MCF 10A (cell line): ENCODE results near the gene ZMAT3. TPM values are rescaled to one million over a fixed set of nuclear protein-coding genes. Genes with fewer than 3 reads are reported as not detected.

Source experiments
- BruUV-seq: library from RNA; stranded (reverse); fragments of 400-500 nt; replicated peaks from 2 replicates; lab custom pipeline; 2021; lab: Mats Ljungman, UMichigan
- CTCF ChIA-PET: fragments of 300-600 bp; sonication (Branson Sonifier 250); formaldehyde crosslinking; extraction: SDS; loops from one replicate; lab custom pipeline; 2021; ENCODE audit warnings: antibody characterized with exemption, inconsistent platforms; lab: Yijun Ruan, JAX
- POLR2A ChIA-PET: fragments of 300-600, 350-650 bp; sonication (Branson Sonifier 250); formaldehyde crosslinking; extraction: SDS; loops from one replicate; lab custom pipeline; 2020; ENCODE audit warnings: antibody characterized with exemption, inconsistent platforms; lab: Yijun Ruan, JAX
- DNase-seq: peaks from one replicate; pipeline ENCODE4 v3.0.0-alpha.2; 2018; ENCODE audit not compliant: unreplicated experiment
- H3K27ac Mint-ChIP-seq: one replicate; pipeline ENCODE4 v1.8.0; 2022; ENCODE audit warnings: mild to moderate bottlenecking, low read depth, mixed read lengths; ENCODE audit not compliant: unreplicated experiment
- H3K27me3 Mint-ChIP-seq: one replicate; pipeline ENCODE4 v1.8.0; 2022; ENCODE audit warnings: mixed read lengths; ENCODE audit not compliant: insufficient read depth, unreplicated experiment
- H3K36me3 Mint-ChIP-seq: one replicate; pipeline ENCODE4 v1.8.0; 2022; ENCODE audit warnings: mild to moderate bottlenecking, moderate library complexity, mixed read lengths; ENCODE audit not compliant: insufficient read depth, unreplicated experiment
- H3K4me1 Mint-ChIP-seq: one replicate; pipeline ENCODE4 v1.8.0; 2022; ENCODE audit warnings: mixed read lengths; ENCODE audit not compliant: insufficient read depth, unreplicated experiment
- H3K4me3 Mint-ChIP-seq: one replicate; pipeline ENCODE4 v1.8.0; 2022; ENCODE audit warnings: mild to moderate bottlenecking, moderate library complexity, mixed read lengths; ENCODE audit not compliant: unreplicated experiment
- H3K9me3 Mint-ChIP-seq: one replicate; pipeline ENCODE4 v1.8.0; 2022; ENCODE audit warnings: mixed read lengths; ENCODE audit not compliant: unreplicated experiment
- intact Hi-C: fragments of 100-400 bp; cut with micrococcal nuclease; formaldehyde crosslinking; loops from 2 replicates; pipeline ENCODE4 v1.14.1; 2022
- total RNA-seq: library from RNA; stranded (reverse); gene quantifications from 2 replicates; pipeline ENCODE4 v1.2.3, GENCODE V29; 2022
- TF ChIP-seq, protein P1 (sequence below): fragments of 200-600 bp; IDR thresholded peaks from one replicate; pipeline ENCODE4 v1.8.0; 2022; ENCODE audit warnings: antibody characterized with exemption, mild to moderate bottlenecking; ENCODE audit not compliant: unreplicated experiment

The ZMAT3 gene
- total RNA-seq, 1 experiment from 2014 or later = 50.9 TPM

GRCh38 chr3:179071027-179071322 lies 634 bp downstream of the ZMAT3 start:
- H3K4me3 Mint-ChIP-seq = peak overlapping the region; percentile 93
- CTCF ChIA-PET = interaction anchor here (0.6 to 4.2 kb wide), 14 partner anchors 9 to 460 kb away, joined by 3 to 34 read pairs (median 5); partner anchors contain the start of gene ZNF639

GRCh38 chr3:179069762-179070390 lies 1.7 kb downstream of the ZMAT3 start:
- Mint-ChIP-seq H3K27ac (peak overlapping the region; percentile 90), H3K9me3 (no peaks in the 10 kb centered on the region)

More at GRCh38 chr3:179071027-179071322, 634 bp downstream of the ZMAT3 start:
- BruUV-seq = no TSS peak
- POLR2A ChIA-PET = interaction anchor here (0.7 to 9.6 kb wide), 24 partner anchors 11 to 277 kb away, joined by 3 to 120 read pairs (median 14); partner anchors contain the start of genes PIK3CA and ZNF639
- H3K9me3 Mint-ChIP-seq = no peaks in the 10 kb centered on the region
- H3K4me1 Mint-ChIP-seq = peaks cover 26% of the 10 kb centered on the region
- TF ChIP-seq, protein P1, sequence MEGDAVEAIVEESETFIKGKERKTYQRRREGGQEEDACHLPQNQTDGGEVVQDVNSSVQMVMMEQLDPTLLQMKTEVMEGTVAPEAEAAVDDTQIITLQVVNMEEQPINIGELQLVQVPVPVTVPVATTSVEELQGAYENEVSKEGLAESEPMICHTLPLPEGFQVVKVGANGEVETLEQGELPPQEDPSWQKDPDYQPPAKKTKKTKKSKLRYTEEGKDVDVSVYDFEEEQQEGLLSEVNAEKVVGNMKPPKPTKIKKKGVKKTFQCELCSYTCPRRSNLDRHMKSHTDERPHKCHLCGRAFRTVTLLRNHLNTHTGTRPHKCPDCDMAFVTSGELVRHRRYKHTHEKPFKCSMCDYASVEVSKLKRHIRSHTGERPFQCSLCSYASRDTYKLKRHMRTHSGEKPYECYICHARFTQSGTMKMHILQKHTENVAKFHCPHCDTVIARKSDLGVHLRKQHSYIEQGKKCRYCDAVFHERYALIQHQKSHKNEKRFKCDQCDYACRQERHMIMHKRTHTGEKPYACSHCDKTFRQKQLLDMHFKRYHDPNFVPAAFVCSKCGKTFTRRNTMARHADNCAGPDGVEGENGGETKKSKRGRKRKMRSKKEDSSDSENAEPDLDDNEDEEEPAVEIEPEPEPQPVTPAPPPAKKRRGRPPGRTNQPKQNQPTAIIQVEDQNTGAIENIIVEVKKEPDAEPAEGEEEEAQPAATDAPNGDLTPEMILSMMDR = no peak
- peaks cover 23% of the 10 kb centered on the region for H3K36me3 Mint-ChIP-seq
- H3K27me3 Mint-ChIP-seq = no peaks in the 10 kb centered on the region
- H3K27ac Mint-ChIP-seq = peak overlapping the region; percentile 90
- no peak for DNase-seq
- intact Hi-C loops = loop anchor here (2.0 kb wide), 1 partner anchor 78 kb away; the partner anchor contains the start of gene PIK3CA

GRCh38 chr3:179068779-179069530 lies 2.7 kb downstream of the ZMAT3 start:
- TF ChIP-seq, protein P1 = peak; percentile 45
- H3K27me3 Mint-ChIP-seq = no peaks in the 10 kb centered on the region
- peaks cover 43% of the 10 kb centered on the region for H3K36me3 Mint-ChIP-seq
- peaks cover 42% of the 10 kb centered on the region for H3K4me1 Mint-ChIP-seq
- POLR2A ChIA-PET = interaction anchor here (1.1 to 9.6 kb wide), 16 partner anchors 14 to 256 kb away, joined by 3 to 120 read pairs (median 20); partner anchors contain the start of genes PIK3CA and ZNF639
- no TSS peak for BruUV-seq
- H3K27ac Mint-ChIP-seq = peak overlapping the region; percentile 90
- intact Hi-C loops = loop anchor here (1.0 kb wide), 2 partner anchors 54 to 247 kb away; no protein-coding TSS in a partner anchor
- CTCF ChIA-PET = interaction anchor here (0.6 to 4.2 kb wide), 34 partner anchors 9 to 637 kb away, joined by 3 to 34 read pairs (median 4); partner anchors contain the start of genes PIK3CA and ZNF639
- DNase-seq = peak; percentile 47
- no peaks in the 10 kb centered on the region for H3K9me3 Mint-ChIP-seq
- H3K4me3 Mint-ChIP-seq = peak overlapping the region; percentile 93

More at GRCh38 chr3:179069762-179070390, 1.7 kb downstream of the ZMAT3 start:
- ChIA-PET CTCF (interaction anchor here (0.6 to 4.2 kb wide), 29 partner anchors 9 to 933 kb away, joined by 3 to 34 read pairs (median 4); partner anchors contain the start of gene ZNF639), POLR2A (interaction anchor here (0.7 to 9.6 kb wide), 25 partner anchors 9 to 278 kb away, joined by 3 to 120 read pairs (median 13); partner anchors contain the start of genes PIK3CA and ZNF639)
- BruUV-seq = no TSS peak
- intact Hi-C loops = loop anchor here (1.0 to 2.0 kb wide), 3 partner anchors 55 to 246 kb away; partner anchors contain the start of gene PIK3CA
- DNase-seq = peak; percentile 58
- no peaks in the 10 kb centered on the region for H3K27me3 Mint-ChIP-seq
- H3K4me1 Mint-ChIP-seq = peaks cover 33% of the 10 kb centered on the region
- H3K36me3 Mint-ChIP-seq = peaks cover 34% of the 10 kb centered on the region
- TF ChIP-seq, protein P1 = no peak
- peak overlapping the region; percentile 93 for H3K4me3 Mint-ChIP-seq
